Ascending aorta (tissue), 2 donors: ENCODE data around the gene FOXC1. TPM values are rescaled to one million over a fixed set of nuclear protein-coding genes. Genes with fewer than 3 reads are reported as not detected.

Source experiments
- DNase-seq, 2 donors: peaks; one replicate each; pipeline ENCODE4 v3.0.0-alpha.2; 2019; ENCODE audit warnings: low spot score in 2 of 2
- H3K27ac ChIP-seq, 2 donors: fragments of 200-600 bp; sonication (generic); one replicate each; pipeline ENCODE4 v1.5.1; 2016 to 2017; ENCODE audit warnings: mild to moderate bottlenecking in 1 of 2
- H3K27me3 ChIP-seq: fragments of 200-600 bp; sonication (generic); one replicate; pipeline ENCODE4 v1.5.1; 2017
- H3K36me3 ChIP-seq, 2 donors: fragments of 200-600 bp; sonication (generic); one replicate each; pipeline ENCODE4 v1.5.1; 2016
- H3K4me1 ChIP-seq, 2 donors: fragments of 200-600 bp; sonication (generic); one replicate each; pipeline ENCODE4 v1.5.1; 2016 to 2017; ENCODE audit warnings: mild to moderate bottlenecking in 1 of 2
- H3K4me3 ChIP-seq, 2 donors: fragments of 200-600 bp; sonication (generic); one replicate each; pipeline ENCODE4 v1.5.1; 2016 to 2017; ENCODE audit warnings: mild to moderate bottlenecking in 1 of 2
- H3K9me3 ChIP-seq, 2 donors: fragments of 200-600 bp; sonication (generic); one replicate each; pipeline ENCODE4 v1.5.1; 2016
- CTCF ChIP-seq, 3 experiments: fragments of 200-600 bp in 2 of 3; fragments of 450-650 bp in 1 of 3; sonication (generic) in 2 of 3; IDR thresholded peaks; one replicate each; pipeline ENCODE4 v1.5.1; 2016 to 2019; ENCODE audit warnings: antibody characterized with exemption in 3 of 3, mild to moderate bottlenecking in 1 of 3, moderate library complexity in 1 of 3
- intact Hi-C: fragments of 100-400 bp; cut with DNase I; formaldehyde crosslinking; loops from one replicate; pipeline ENCODE4 v1.15.1; 2023
- total RNA-seq: library from RNA; depleted of rRNA; stranded (reverse); fragments of >200 nt; gene quantifications from one replicate; pipeline ENCODE4 v1.1.0, GENCODE V29; 2016

The FOXC1 gene
- total RNA-seq = 125 TPM

GRCh38 chr6:1609648-1610496, at the start of gene FOXC1:
TSS of gene FOXC1 (plus strand) at chr6:1609915. CDS start at chr6:1610446, 531 bp downstream.
- intact Hi-C loops = loop anchor here (5.0 kb wide), 1 partner anchor 292 kb away; no protein-coding TSS in a partner anchor
- Histone ChIP-seq H3K4me3 (peak within 1 kb of the TSS; percentile 91 to 94), H3K36me3 (peaks cover 37 to 42% of the 10 kb centered on the region in 2 donors), H3K27ac (peak within 1 kb of the TSS; percentile 99 to 100), H3K4me1 (no peaks in the 10 kb centered on the region), H3K27me3 (no peaks in the 10 kb centered on the region), H3K9me3 (no peaks in the 10 kb centered on the region)
- DNase-seq = peak; percentile 80 to 98
- no peak for TF ChIP-seq CTCF (IDR thresholded peaks at IDR 0.05)

GRCh38 chr6:1560281-1561058, 49.2 kb upstream of the FOXC1 start:
- Histone ChIP-seq H3K36me3 (no peaks in the 10 kb centered on the region), H3K27ac (no peak overlapping the region), H3K4me3 (no peak overlapping the region), H3K27me3 (no peaks in the 10 kb centered on the region), H3K4me1 (no peaks in the 10 kb centered on the region), H3K9me3 (no peaks in the 10 kb centered on the region)
- DNase-seq = no peak
- no peak for TF ChIP-seq CTCF (IDR thresholded peaks at IDR 0.05)
- intact Hi-C loops = no loop called here

GRCh38 chr6:1561355-1561754, 48.4 kb upstream of the FOXC1 start:
- Histone ChIP-seq H3K36me3 (no peaks in the 10 kb centered on the region), H3K27ac (no peak overlapping the region), H3K9me3 (no peaks in the 10 kb centered on the region), H3K4me3 (no peak overlapping the region), H3K4me1 (no peaks in the 10 kb centered on the region), H3K27me3 (no peaks in the 10 kb centered on the region)
- no peak for DNase-seq
- intact Hi-C loops = no loop called here
- TF ChIP-seq CTCF (IDR thresholded peaks at IDR 0.05) = no peak

GRCh38 chr6:1562171-1562955, 47.4 kb upstream of the FOXC1 start:
- Histone ChIP-seq H3K27ac (no peak overlapping the region), H3K36me3 (no peaks in the 10 kb centered on the region), H3K4me1 (no peaks in the 10 kb centered on the region), H3K4me3 (no peak overlapping the region), H3K27me3 (no peaks in the 10 kb centered on the region), H3K9me3 (no peaks in the 10 kb centered on the region)
- no peak for DNase-seq
- intact Hi-C loops = no loop called here
- no peak for TF ChIP-seq CTCF (IDR thresholded peaks at IDR 0.05)

GRCh38 chr6:1569377-1569776, 40.3 kb upstream of the FOXC1 start:
- intact Hi-C loops = no loop called here
- H3K27me3 ChIP-seq = no peaks in the 10 kb centered on the region
- no peak for DNase-seq
- no peak overlapping the region for H3K27ac ChIP-seq
- H3K36me3 ChIP-seq = no peaks in the 10 kb centered on the region
- TF ChIP-seq CTCF (IDR thresholded peaks at IDR 0.05) = no peak
- peaks cover 0 to 31% of the 10 kb centered on the region in 2 donors for H3K9me3 ChIP-seq
- H3K4me1 ChIP-seq = peaks cover 0 to 2% of the 10 kb centered on the region in 2 donors
- H3K4me3 ChIP-seq = no peak overlapping the region
